ENCODE measurements around the gene RGS17.

RGS17 gene

GRCh38 chr6:153162172-153162571, 31.1 kb upstream of the RGS17 start:
- no peak for TF ChIP-seq CTCF (IDR thresholded peaks at IDR 0.05; ENCODE audit: low read depth, low read length)

GRCh38 chr6:153160221-153160620, 29.1 kb upstream of the RGS17 start:
- no peak overlapping the region for H3K4me3 ChIP-seq (replicated peaks in 1 of 2; ENCODE audit: low read depth in 2 of 2, low read length in 2 of 2)
- TF ChIP-seq CTCF (IDR thresholded peaks at IDR 0.05; ENCODE audit: low read depth, low read length) = no peak
- DNase-seq (ENCODE audit: low read depth in 2 of 2) = peak; percentile 3 to 16

More at GRCh38 chr6:153162172-153162571, 31.1 kb upstream of the RGS17 start:
- DNase-seq (ENCODE audit: low read depth in 2 of 2) = peak; percentile 11 to 31
- H3K4me3 ChIP-seq (replicated peaks in 1 of 2; ENCODE audit: low read depth in 2 of 2, low read length in 2 of 2) = no peak overlapping the region

- no peak for DNase-seq (ENCODE audit: low read depth in 2 of 2)
- no peak for TF ChIP-seq CTCF (IDR thresholded peaks at IDR 0.05; ENCODE audit: low read depth, low read length)
- no peak overlapping the region for H3K4me3 ChIP-seq (replicated peaks in 1 of 2; ENCODE audit: low read depth in 2 of 2, low read length in 2 of 2)
These were observed 19.8 kb upstream of the RGS17 start for GRCh38 chr6:153150752-153151440.

GRCh38 chr6:153150371-153150751, 19.3 kb upstream of the RGS17 start:
- DNase-seq (ENCODE audit: low read depth in 2 of 2) = no peak
- no peak overlapping the region for H3K4me3 ChIP-seq (replicated peaks in 1 of 2; ENCODE audit: low read depth in 2 of 2, low read length in 2 of 2)
- TF ChIP-seq CTCF (IDR thresholded peaks at IDR 0.05; ENCODE audit: low read depth, low read length) = no peak

- DNase-seq (ENCODE audit: low read depth in 2 of 2) = no peak
- no peak overlapping the region for H3K4me3 ChIP-seq (replicated peaks in 1 of 2; ENCODE audit: low read depth in 2 of 2, low read length in 2 of 2)
- no peak for TF ChIP-seq CTCF (IDR thresholded peaks at IDR 0.05; ENCODE audit: low read depth, low read length)
These were observed 18.8 kb upstream of the RGS17 start for GRCh38 chr6:153149891-153150290.

GRCh38 chr6:153146413-153146812, 15.3 kb upstream of the RGS17 start:
- H3K4me3 ChIP-seq (replicated peaks in 1 of 2; ENCODE audit: low read depth in 2 of 2, low read length in 2 of 2) = no peak overlapping the region
- TF ChIP-seq CTCF (IDR thresholded peaks at IDR 0.05; ENCODE audit: low read depth, low read length) = no peak
- DNase-seq (ENCODE audit: low read depth in 2 of 2) = no peak

GRCh38 chr6:153145591-153145990, 14.5 kb upstream of the RGS17 start:
- no peak for TF ChIP-seq CTCF (IDR thresholded peaks at IDR 0.05; ENCODE audit: low read depth, low read length)
- no peak for DNase-seq (ENCODE audit: low read depth in 2 of 2)

More at GRCh38 chr6:153145591-153145990, 14.5 kb upstream of the RGS17 start:
- no peak overlapping the region for H3K4me3 ChIP-seq (replicated peaks in 1 of 2; ENCODE audit: low read depth in 2 of 2, low read length in 2 of 2)

All from cardiac fibroblast (primary cell).